H1 (cell line): ENCODE results near the gene WDR38. TPM values are rescaled to one million over a fixed set of nuclear protein-coding genes. Genes with fewer than 3 reads are reported as not detected.

Experiments
- CTCF ChIA-PET: fragments of 300-600 bp; sonication (Branson Sonifier 250); formaldehyde crosslinking; loops from one replicate; lab custom pipeline; 2021; ENCODE audit not compliant: partially characterized antibody; lab: Charles Lee
- POLR2A ChIA-PET: fragments of 300-600 bp; sonication (Branson Sonifier 250); formaldehyde crosslinking; loops from one replicate; lab custom pipeline; 2021; ENCODE audit warnings: inconsistent platforms; ENCODE audit not compliant: partially characterized antibody; lab: Charles Lee
- DNase-seq, 2 experiments: peaks; one replicate each; pipeline versions ENCODE4 v3.0.0 to v3.0.0-alpha.2; 2010 to 2022; ENCODE audit warnings: low spot score in 2 of 2, low read depth in 1 of 2, mixed read lengths in 1 of 2
- FAIRE-seq: peaks from 2 replicates; lab custom pipeline; 2011; peaks lifted over from hg19 to GRCh38; lab: Jason Lieb, UNC
- H2AFZ ChIP-seq: 2 replicates; pipeline ENCODE4 v1.8.1; 2012; ENCODE audit warnings: low read length, inconsistent platforms
- H2AK5ac ChIP-seq: 2 replicates; pipeline ENCODE4 v1.6.1; 2013; ENCODE audit warnings: low read depth, low read length
- H2BK120ac ChIP-seq: replicated peaks from 2 replicates; pipeline ENCODE3; 2013; ENCODE audit warnings: low read depth, low read length, inconsistent platforms
- H2BK12ac ChIP-seq: 2 replicates; pipeline ENCODE4 v1.6.1; 2013; ENCODE audit warnings: low read depth, low read length
- H2BK15ac ChIP-seq: 2 replicates; pipeline ENCODE4 v1.6.1; 2013; ENCODE audit warnings: low read length
- H2BK20ac ChIP-seq: 2 replicates; pipeline ENCODE4 v1.6.1; 2013; ENCODE audit warnings: low read length
- H2BK5ac ChIP-seq: 2 replicates; pipeline ENCODE4 v1.6.1; 2013; ENCODE audit warnings: low read depth, low read length
- H3K14ac ChIP-seq: 2 replicates; pipeline ENCODE4 v1.6.1; 2013; ENCODE audit warnings: inconsistent platforms; ENCODE audit not compliant: insufficient read length
- H3K18ac ChIP-seq: 2 replicates; pipeline ENCODE4 v1.6.1; 2013; ENCODE audit warnings: low read length; ENCODE audit errors: extremely low read depth
- H3K23ac ChIP-seq: 2 replicates; pipeline ENCODE4 v1.6.1; 2013; ENCODE audit warnings: inconsistent platforms; ENCODE audit not compliant: insufficient read length
- H3K23me2 ChIP-seq: 2 replicates; pipeline ENCODE4 v1.6.1; 2013; ENCODE audit warnings: low read depth, low read length
- H3K27ac ChIP-seq: 2 replicates; pipeline ENCODE4 v1.6.1; 2011; ENCODE audit warnings: low read depth, low read length, inconsistent platforms
- H3K27me3 ChIP-seq, 4 experiments: replicated peaks in 1 of 4; 1 replicate in 1 of 4; 2 replicates in 3 of 4; pipeline versions ENCODE4 v1.6.1 to v1.8.1; 2011 to 2013; ENCODE audit warnings: low read length in 3 of 4, mild to moderate bottlenecking in 3 of 4, inconsistent platforms in 2 of 4, mixed read lengths in 2 of 4, moderate library complexity in 1 of 4; ENCODE audit not compliant: control insufficient read depth in 3 of 4, insufficient read depth in 3 of 4; ENCODE audit errors: extremely low read depth in 1 of 4
- H3K36me3 ChIP-seq, 4 experiments: 2 replicates each; pipeline versions ENCODE4 v1.6.1 to v1.8.1; 2011 to 2013; ENCODE audit warnings: mild to moderate bottlenecking in 4 of 4, low read length in 3 of 4, moderate library complexity in 2 of 4, control low read depth in 1 of 4, inconsistent platforms in 1 of 4; ENCODE audit not compliant: insufficient read depth in 4 of 4, control insufficient read depth in 2 of 4
- H3K4ac ChIP-seq: replicated peaks from 2 replicates; pipeline ENCODE3; 2013; ENCODE audit warnings: low read length, low read depth, mixed read lengths, inconsistent platforms; ENCODE audit not compliant: insufficient read length
- H3K4me1 ChIP-seq, 4 experiments: replicated peaks in 1 of 4; 1 replicate in 1 of 4; 2 replicates in 3 of 4; pipeline versions ENCODE4 v1.6.1 to v1.8.1; 2011 to 2013; ENCODE audit warnings: low read length in 3 of 4, inconsistent platforms in 2 of 4, mixed read lengths in 1 of 4; ENCODE audit not compliant: insufficient read depth in 4 of 4, control insufficient read depth in 3 of 4
- H3K4me2 ChIP-seq, 2 experiments: 2 replicates each; pipeline versions ENCODE4 v1.6.1 to v1.8.1; 2011 to 2013; ENCODE audit warnings: low read depth in 2 of 2, low read length in 2 of 2, control low read depth in 1 of 2, inconsistent platforms in 1 of 2, mild to moderate bottlenecking in 1 of 2; ENCODE audit not compliant: insufficient read depth in 1 of 2
- H3K4me3 ChIP-seq, 4 experiments: fragments of 200-600, 300-600 bp in 1 of 4; sonication (generic), shearing (Covaris generic), sonication (Bioruptor Twin) in 1 of 4; 2 replicates each; pipeline versions ENCODE4 v1.5.1 to v1.8.1; 2011 to 2016; ENCODE audit warnings: low read length in 4 of 4, low read depth in 3 of 4, control low read depth in 2 of 4, inconsistent platforms in 2 of 4, mild to moderate bottlenecking in 2 of 4, mixed read lengths in 1 of 4, moderate library complexity in 1 of 4; ENCODE audit not compliant: insufficient read depth in 2 of 4; ENCODE audit errors: extremely low read depth in 1 of 4
- H3K56ac ChIP-seq: replicated peaks from 2 replicates; pipeline ENCODE3; 2013; ENCODE audit warnings: low read depth, mild to moderate bottlenecking, mixed read lengths, low read length, inconsistent platforms; ENCODE audit not compliant: insufficient read length
- H3K79me1 ChIP-seq: 2 replicates; pipeline ENCODE4 v1.6.1; 2013; ENCODE audit warnings: low read depth, low read length, control low read depth
- H3K79me2 ChIP-seq, 2 experiments: 2 replicates each; pipeline versions ENCODE4 v1.6.1 to v1.8.1; 2012 to 2013; ENCODE audit warnings: low read length in 2 of 2, mild to moderate bottlenecking in 2 of 2, inconsistent platforms in 1 of 2; ENCODE audit not compliant: insufficient read depth in 2 of 2, control insufficient read depth in 1 of 2
- H3K9ac ChIP-seq, 4 experiments: replicated peaks in 1 of 4; 1 replicate in 1 of 4; 2 replicates in 3 of 4; pipeline versions ENCODE4 v1.6.1 to v1.8.1; 2011 to 2013; ENCODE audit warnings: low read depth in 3 of 4, low read length in 3 of 4, control low read depth in 2 of 4, mild to moderate bottlenecking in 2 of 4, moderate library complexity in 2 of 4, inconsistent platforms in 1 of 4; ENCODE audit errors: extremely low read depth in 1 of 4
- H3K9me3 ChIP-seq, 2 experiments: 2 replicates each; pipeline versions ENCODE4 v1.6.1 to v1.8.1; 2012 to 2013; ENCODE audit warnings: mild to moderate bottlenecking in 2 of 2, moderate library complexity in 2 of 2, control low read depth in 1 of 2, inconsistent platforms in 1 of 2, low read depth in 1 of 2, low read length in 1 of 2, mixed read lengths in 1 of 2; ENCODE audit not compliant: insufficient read depth in 2 of 2
- H4K20me1 ChIP-seq, 2 experiments: replicated peaks in 1 of 2; 2 replicates each; pipeline versions ENCODE3 to v1.8.1; 2011 to 2013; ENCODE audit warnings: inconsistent platforms in 2 of 2, low read length in 2 of 2, mild to moderate bottlenecking in 1 of 2; ENCODE audit not compliant: insufficient read depth in 2 of 2, control insufficient read depth in 1 of 2
- H4K5ac ChIP-seq: 2 replicates; pipeline ENCODE4 v1.6.1; 2013; ENCODE audit warnings: low read length, low read depth, mixed read lengths, inconsistent platforms; ENCODE audit not compliant: insufficient read length
- H4K8ac ChIP-seq: 2 replicates; pipeline ENCODE4 v1.8.0; 2013; ENCODE audit warnings: mild to moderate bottlenecking, moderate library complexity, low read length, inconsistent platforms; ENCODE audit not compliant: insufficient read depth; ENCODE audit errors: extremely low read depth
- H4K91ac ChIP-seq: replicated peaks from 2 replicates; pipeline ENCODE3; 2013; ENCODE audit warnings: low read length, mixed read lengths, inconsistent platforms; ENCODE audit not compliant: insufficient read length
- WGBS, 2 experiments: shearing (Covaris generic) in 1 of 2; methylation state at CpG; one replicate each; pipeline versions ENCODE4 v1.1.6 to v1.1.7; 2013 to 2015; ENCODE audit warnings: low lambda C conversion rate in 2 of 2, mixed read lengths in 2 of 2, inconsistent platforms in 1 of 2, low coverage in 1 of 2, missing lambda C conversion rate in 1 of 2; ENCODE audit not compliant: insufficient replicate concordance in 2 of 2, insufficient coverage in 1 of 2, insufficient read length in 1 of 2; ENCODE audit errors: extremely low coverage in 1 of 2, missing lambda C conversion rate in 1 of 2; 5-methylcytosine and 5-hydroxymethylcytosine counted together
- polyA plus RNA-seq, 7 experiments: library from polyadenylated mRNA; depleted of rRNA in 3 of 7; stranded (reverse) in 5 of 7; unstranded in 2 of 7; fragments of >200 nt in 5 of 7; fragments of 200-250 nt in 2 of 7; gene quantifications; 1 replicate in 5 of 7; 2 replicates in 1 of 7; 4 replicates in 1 of 7; pipeline versions ENCODE4 v1.2.1 to v1.2.3, GENCODE V29; 2011 to 2013; ENCODE audit warnings: missing spikeins in 2 of 7, mixed read lengths in 2 of 7
- total RNA-seq: library from RNA; stranded (reverse); fragmentation: NEBNext Ultra II Directional; extraction: Animal tissue kit (Norgen Biotek cat#: 25700); gene quantifications from 2 replicates; pipeline ENCODE4 v1.2.1, GENCODE V29; 2021

WDR38 gene
- total and polyA plus RNA-seq, 2 of the 8 experiments (the other 6 are each of a cell fraction or from before 2014, with no cell fraction given), result not detected

GRCh38 chr9:124854822-124855221, 1.6 kb downstream of the WDR38 start:
- peaks cover 0 to 14% of the 10 kb centered on the region in 2 experiments; a peak in 2 of 4 replicates for H3K79me2 ChIP-seq
- no peak overlapping the region for H2AFZ ChIP-seq
- no peak overlapping the region for H3K56ac ChIP-seq
- no peak overlapping the region for H4K5ac ChIP-seq
- CTCF ChIA-PET, result interaction anchor here (0.6 to 42.1 kb wide), 12 partner anchors 17 to 440 kb away, joined by 3 to 1529 read pairs (median 12); partner anchors contain the start of genes NR6A1, OLFML2A and PSMB7
- H2BK120ac ChIP-seq, result no peak overlapping the region
- H2BK20ac ChIP-seq, result no peak overlapping the region
- H3K9me3 ChIP-seq, result no peaks in the 10 kb centered on the region
- no peak overlapping the region for H3K4ac ChIP-seq
- 83% methylated on average over 7 of the region's 7 CpGs; no CpG with 5 or more reads in 1 of the 2 experiments for WGBS, 2 experiments
- no peak overlapping the region for H3K23ac ChIP-seq
- peaks cover 28 to 35% of the 10 kb centered on the region in 2 experiments for H4K20me1 ChIP-seq
- H2BK12ac ChIP-seq, result no peak overlapping the region
- no peaks in the 10 kb centered on the region for H3K27me3 ChIP-seq
- no peak overlapping the region for H4K8ac ChIP-seq
- H3K18ac ChIP-seq, result no peak overlapping the region
- H3K27ac ChIP-seq, result no peak overlapping the region
- H3K4me3 ChIP-seq, result no peak overlapping the region
- H3K4me2 ChIP-seq, result no peak overlapping the region
- H2BK5ac ChIP-seq, result no peak overlapping the region
- peaks cover 27 to 33% (median 28%) of the 10 kb centered on the region in 4 experiments for H3K36me3 ChIP-seq
- no peak overlapping the region for H2BK15ac ChIP-seq
- POLR2A ChIA-PET, result interaction anchor here (0.6 to 25.5 kb wide), 5 partner anchors 25 to 80 kb away, joined by 3 to 573 read pairs (median 3); partner anchors contain the start of genes NR6A1 and OLFML2A
- H3K14ac ChIP-seq, result no peak overlapping the region
- H3K79me1 ChIP-seq, result peaks cover 1% of the 10 kb centered on the region
- peaks cover 0 to 5% (median 2%) of the 10 kb centered on the region in 4 experiments; a peak in 1 of 7 replicates for H3K4me1 ChIP-seq
- DNase-seq (no peak), FAIRE-seq (no peak)
- H3K23me2 ChIP-seq, result no peaks in the 10 kb centered on the region; the same call in 1 of the 2 replicates
- no peak overlapping the region for H4K91ac ChIP-seq
- H3K9ac ChIP-seq, result no peak overlapping the region
- H2AK5ac ChIP-seq, result no peak overlapping the region
